HCT116 (cell line): Measurements from ENCODE around the gene LIN28A. TPM values are rescaled to one million over a fixed set of nuclear protein-coding genes. Genes with fewer than 3 reads are reported as not detected.

Experiments used
- ATAC-seq: fragments of 200-7000 bp; cut with Tn5 transposase; 2 replicates; pipeline ENCODE4 v1.9.1; 2020; ENCODE audit warnings: mild to moderate bottlenecking, moderate library complexity
- BruUV-seq: library from RNA; stranded (reverse); fragments of 400-500 nt; replicated peaks from 2 replicates; lab custom pipeline; 2021; lab: Mats Ljungman, UMichigan
- CTCF ChIA-PET: fragments of 300-600 bp; sonication (Branson Sonifier 250); formaldehyde crosslinking; loops from one replicate; lab custom pipeline; 2021; ENCODE audit warnings: antibody characterized with exemption; lab: Charles Lee
- POLR2A ChIA-PET: fragments of 300-600, 350-600 bp; sonication (Branson Sonifier 250); formaldehyde crosslinking; loops from one replicate; lab custom pipeline; 2021; ENCODE audit warnings: antibody characterized with exemption; lab: Charles Lee
- RAD21 ChIA-PET, 2 experiments: fragments of 300-600 bp; sonication (Branson Sonifier 250); formaldehyde crosslinking; loops; one replicate each; lab custom pipeline; 2023; ENCODE audit warnings: low total read pairs in 2 of 2; ENCODE audit not compliant: uncharacterized antibody in 2 of 2, unreplicated experiment in 2 of 2, low non-redundant PET in 1 of 2; lab: Charles Lee
- DNase-seq: peaks from one replicate; pipeline ENCODE4 v3.0.0-alpha.2; 2010; ENCODE audit warnings: low read depth, low spot score
- H2AFZ ChIP-seq: fragments of 200-600 bp; shearing (Covaris generic), sonication (generic); 2 replicates; pipeline ENCODE4 v1.6.1; 2017; ENCODE audit warnings: low read depth, mixed run types, mixed read lengths, antibody characterized with exemption, low read length; ENCODE audit not compliant: poor library complexity, severe bottlenecking
- H3K27ac ChIP-seq: 2 replicates; pipeline ENCODE4 v1.5.1; 2012; ENCODE audit warnings: low read depth, low read length
- H3K27me3 ChIP-seq: fragments of 200-600 bp; sonication (generic); 2 replicates; pipeline ENCODE4 v1.6.1; 2016; ENCODE audit warnings: mixed run types, low read length, mixed read lengths; ENCODE audit not compliant: insufficient read depth
- H3K36me3 ChIP-seq, 2 experiments: fragments of 200-500 bp in 1 of 2; fragments of 200-600 bp in 1 of 2; sonication (Bioruptor generic) in 1 of 2; sonication (generic) in 1 of 2; 2 replicates each; pipeline versions ENCODE4 v1.5.1 to v1.6.1; 2014 to 2016; ENCODE audit warnings: low read length in 2 of 2, inconsistent platforms in 1 of 2, mixed read lengths in 1 of 2, mixed run types in 1 of 2; ENCODE audit not compliant: insufficient read depth in 2 of 2, control insufficient read depth in 1 of 2
- H3K4me1 ChIP-seq, 2 experiments: fragments of 200-600 bp in 1 of 2; sonication (generic) in 1 of 2; 2 replicates each; pipeline versions ENCODE4 v1.5.1 to v1.6.1; 2012 to 2017; ENCODE audit warnings: low read length in 2 of 2, inconsistent platforms in 1 of 2, mild to moderate bottlenecking in 1 of 2, mixed read lengths in 1 of 2, mixed run types in 1 of 2, moderate library complexity in 1 of 2; ENCODE audit not compliant: insufficient read depth in 2 of 2, control insufficient read depth in 1 of 2
- H3K4me2 ChIP-seq: fragments of 200-600 bp; sonication (generic); 2 replicates; pipeline ENCODE4 v1.6.1; 2017; ENCODE audit warnings: mixed run types, low read length, mixed read lengths
- H3K4me3 ChIP-seq, 2 experiments: fragments of 200-600 bp in 1 of 2; sonication (generic) in 1 of 2; replicated peaks in 1 of 2; 2 replicates each; pipeline ENCODE4 v1.5.1; 2011 to 2016; ENCODE audit warnings: low read length in 2 of 2, control low read depth in 1 of 2, low read depth in 1 of 2, mild to moderate bottlenecking in 1 of 2, mixed read lengths in 1 of 2, mixed run types in 1 of 2
- H3K79me2 ChIP-seq: fragments of 200-600 bp; sonication (generic); 2 replicates; pipeline ENCODE4 v1.6.1; 2017; ENCODE audit warnings: mild to moderate bottlenecking, mixed run types, low read length, moderate library complexity, mixed read lengths; ENCODE audit not compliant: insufficient read depth
- H3K9ac ChIP-seq: fragments of 200-600 bp; sonication (generic); 2 replicates; pipeline ENCODE4 v1.6.1; 2016; ENCODE audit warnings: low read length, mixed read lengths
- H3K9me2 ChIP-seq: fragments of 200-600 bp; sonication (generic), shearing (Covaris generic); 2 replicates; pipeline ENCODE4 v1.6.1; 2017; ENCODE audit warnings: mixed run types, mild to moderate bottlenecking, moderate library complexity; ENCODE audit not compliant: insufficient read depth
- H3K9me3 ChIP-seq, 2 experiments: fragments of 200-500 bp in 1 of 2; fragments of 200-600 bp in 1 of 2; sonication (Bioruptor generic) in 1 of 2; sonication (generic) in 1 of 2; 2 replicates each; pipeline ENCODE4 v1.6.1; 2014 to 2017; ENCODE audit warnings: low read length in 2 of 2, mixed read lengths in 2 of 2, inconsistent platforms in 1 of 2, low read depth in 1 of 2, mild to moderate bottlenecking in 1 of 2, mixed run types in 1 of 2, moderate library complexity in 1 of 2; ENCODE audit not compliant: control insufficient read depth in 1 of 2, insufficient read depth in 1 of 2
- H4K20me1 ChIP-seq: fragments of 200-600 bp; sonication (generic), shearing (Covaris generic); 2 replicates; pipeline ENCODE4 v1.6.1; 2017; ENCODE audit warnings: mixed run types, mild to moderate bottlenecking, moderate library complexity; ENCODE audit not compliant: insufficient read depth
- CBX3 ChIP-seq: IDR thresholded peaks from 2 replicates; pipeline ENCODE4 v1.6.1; 2012; ENCODE audit warnings: low read depth
- CEBPB ChIP-seq: IDR thresholded peaks from 2 replicates; pipeline ENCODE4 v1.6.1; 2012; ENCODE audit warnings: low read depth
- ELF1 ChIP-seq: IDR thresholded peaks from 2 replicates; pipeline ENCODE4 v1.6.1; 2012; ENCODE audit warnings: low read depth, borderline replicate concordance
- EZH2phosphoT487 ChIP-seq: fragments of 200-600 bp; IDR thresholded peaks from 2 replicates; pipeline ENCODE4 v1.6.1; 2018; ENCODE audit warnings: antibody characterized with exemption, borderline replicate concordance
- FOSL1 ChIP-seq: IDR thresholded peaks from 2 replicates; pipeline ENCODE4 v1.6.1; 2012; ENCODE audit warnings: low read depth
- JUND ChIP-seq: IDR thresholded peaks from 2 replicates; pipeline ENCODE4 v1.6.1; 2012
- POLR2A ChIP-seq: IDR thresholded peaks from 2 replicates; pipeline ENCODE4 v1.7.0; 2011; ENCODE audit warnings: borderline replicate concordance; ENCODE audit not compliant: insufficient read depth, insufficient read length; ENCODE audit errors: extremely low read depth
- POLR2AphosphoS5 ChIP-seq: IDR thresholded peaks from 2 replicates; pipeline ENCODE4 v1.6.1; 2011; ENCODE audit warnings: mild to moderate bottlenecking, low read depth, low read length, moderate library complexity
- RAD21 ChIP-seq: IDR thresholded peaks from 2 replicates; pipeline ENCODE4 v1.6.1; 2012; ENCODE audit warnings: low read depth, mild to moderate bottlenecking
- SIN3A ChIP-seq: IDR thresholded peaks from 2 replicates; pipeline ENCODE4 v1.6.1; 2012; ENCODE audit warnings: low read depth
- SP1 ChIP-seq: IDR thresholded peaks from 2 replicates; pipeline ENCODE4 v1.6.1; 2012; ENCODE audit warnings: low read depth
- ZNF274 ChIP-seq: fragments of 200-500 bp; sonication (Bioruptor generic); IDR thresholded peaks from 2 replicates; pipeline ENCODE4 v1.6.1; 2014; ENCODE audit warnings: mild to moderate bottlenecking, low read depth, low read length, inconsistent platforms
- intact Hi-C: fragments of 100-400 bp; cut with micrococcal nuclease; formaldehyde crosslinking; loops from 2 replicates; pipeline ENCODE4 v1.10.0; 2022
- total RNA-seq: library from RNA; stranded (reverse); gene quantifications from one replicate; pipeline ENCODE4 v1.2.1, GENCODE V29; 2021; ENCODE audit not compliant: unreplicated experiment
- TF ChIP-seq, protein P1 (sequence below), 3 experiments: fragments of 200-600 bp in 1 of 3; sonication (generic) in 1 of 3; IDR thresholded peaks in 2 of 3; conservative IDR thresholded peaks in 1 of 3; 2 replicates each; pipeline ENCODE4 v1.5.1; 2012 to 2017; ENCODE audit warnings: low read depth in 2 of 3, low read length in 2 of 3, antibody characterized with exemption in 1 of 3, borderline replicate concordance in 1 of 3, control low read depth in 1 of 3, mild to moderate bottlenecking in 1 of 3, mixed read lengths in 1 of 3, mixed run types in 1 of 3, moderate library complexity in 1 of 3; ENCODE audit not compliant: insufficient read depth in 1 of 3
- TF ChIP-seq, protein P2 (sequence below): IDR thresholded peaks from 2 replicates; pipeline ENCODE4 v1.6.1; 2012
- TF ChIP-seq, protein P3 (sequence below): IDR thresholded peaks from 2 replicates; pipeline ENCODE4 v1.6.1; 2012

LIN28A gene
- total RNA-seq, 1 experiment from 2014 or later = 1.4 TPM

DNA sequence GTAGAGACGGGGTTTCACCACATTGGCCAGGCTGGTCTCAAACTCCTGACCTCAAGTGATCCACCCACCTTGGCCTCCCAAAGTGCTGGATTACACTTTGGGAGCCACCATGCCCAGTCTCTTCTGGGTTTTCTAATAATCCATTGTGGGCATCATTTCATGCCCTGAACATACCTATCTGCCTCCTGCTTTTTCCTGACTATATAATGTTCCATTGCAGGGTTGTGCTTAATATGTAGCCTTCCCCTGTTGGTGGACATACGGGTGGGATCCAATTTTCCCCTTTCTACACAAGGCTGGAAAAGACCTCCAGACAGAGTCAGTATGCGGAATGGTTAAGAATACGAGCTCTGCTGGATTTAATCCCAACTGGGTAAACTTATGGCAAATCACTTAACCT, 34.6 kb upstream of the LIN28A start:
- no peaks in the 10 kb centered on the region for H3K36me3 ChIP-seq
- DNase-seq = no peak
- ATAC-seq = no peak
- peaks cover 18 to 25% of the 10 kb centered on the region in 2 experiments for H3K4me1 ChIP-seq
- ChIA-PET RAD21 (no interaction called here), POLR2A (no interaction called here), CTCF (interaction anchor here (3.3 kb wide), 1 partner anchor 12 kb away, joined by 18 read pairs; no protein-coding TSS in a partner anchor)
- no peaks in the 10 kb centered on the region for H3K27me3 ChIP-seq
- H3K27ac ChIP-seq = no peak overlapping the region
- H3K9me2 ChIP-seq = no peaks in the 10 kb centered on the region
- no peaks in the 10 kb centered on the region for H3K79me2 ChIP-seq
- H4K20me1 ChIP-seq = no peaks in the 10 kb centered on the region
- peaks cover 0 to 2% of the 10 kb centered on the region in 2 experiments; a peak in 1 of 4 replicates for H3K9me3 ChIP-seq
- H3K9ac ChIP-seq = no peak overlapping the region
- no peak overlapping the region for H3K4me2 ChIP-seq
- no peak overlapping the region for H2AFZ ChIP-seq
- TF ChIP-seq RAD21 (no peak), ELF1 (no peak), ZNF274 (no peak), POLR2AphosphoS5 (no peak), EZH2phosphoT487 (no peak)
- intact Hi-C loops = no loop called here
- H3K4me3 ChIP-seq = no peak overlapping the region
- BruUV-seq = no TSS peak

DNA sequence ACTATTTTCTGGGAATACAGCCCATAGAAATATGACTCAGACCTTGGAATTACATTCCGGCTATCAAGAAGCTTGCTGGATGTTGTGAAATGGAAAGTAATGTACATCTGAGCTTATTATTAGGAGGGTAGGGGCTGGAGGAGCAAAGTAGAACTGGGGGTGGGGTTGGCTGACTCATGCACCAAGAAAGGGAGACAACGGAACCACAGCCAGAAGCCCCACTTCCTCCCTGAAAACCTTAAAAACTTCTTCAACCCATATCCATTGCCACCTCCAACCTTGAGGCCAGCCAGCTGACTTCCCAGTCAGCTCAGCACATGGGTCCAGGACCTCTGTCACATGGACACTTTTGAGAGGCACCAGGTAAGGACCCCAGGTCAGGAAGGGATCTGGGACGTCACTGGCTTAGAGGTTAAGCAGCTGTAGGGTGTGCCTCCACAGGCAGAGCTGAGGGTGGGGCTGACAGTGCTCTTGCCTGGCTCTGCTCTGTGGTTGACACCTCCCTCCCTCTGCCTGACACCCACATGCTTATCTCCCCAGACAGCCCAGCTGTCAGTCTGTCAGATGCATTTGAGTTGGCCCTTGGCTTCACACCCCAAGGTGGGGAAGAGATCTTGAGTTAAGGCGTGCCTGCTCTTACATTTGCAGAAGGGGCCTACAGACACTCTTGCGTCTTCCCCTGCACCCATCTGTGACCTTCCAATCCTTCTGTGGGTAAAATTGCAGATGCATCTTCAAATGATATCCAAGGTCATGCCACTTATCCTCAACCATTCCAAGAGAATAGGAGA, 32.3 kb upstream of the LIN28A start:
- Histone ChIP-seq H3K27me3 (no peaks in the 10 kb centered on the region), H3K4me1 (peaks cover 18 to 25% of the 10 kb centered on the region in 2 experiments), H3K27ac (peak overlapping the region; percentile 30; the same call in 1 of the 2 replicates), H3K9me3 (no peaks in the 10 kb centered on the region), H4K20me1 (no peaks in the 10 kb centered on the region), H3K4me2 (peak overlapping the region; percentile 57), H2AFZ (peak overlapping the region; percentile 55), H3K9me2 (no peaks in the 10 kb centered on the region), H3K4me3 (peak overlapping the region in 1 of 2 experiments; percentile 2; a peak in 1 of 4 replicates), H3K36me3 (no peaks in the 10 kb centered on the region), H3K9ac (no peak overlapping the region), H3K79me2 (no peaks in the 10 kb centered on the region)
- TF ChIP-seq CBX3 (0 out of 2 replicates have a peak, but pooled peaks have one; percentile 47), SIN3A (0 out of 2 replicates have a peak, but pooled peaks have one; percentile 53), FOSL1 (peak; percentile 75; the same call in 1 of the 2 replicates), CEBPB (peak; percentile 92), POLR2A (no peak), SP1 (peak; percentile 21), JUND (peak; percentile 70)
- TF ChIP-seq, protein P1, sequence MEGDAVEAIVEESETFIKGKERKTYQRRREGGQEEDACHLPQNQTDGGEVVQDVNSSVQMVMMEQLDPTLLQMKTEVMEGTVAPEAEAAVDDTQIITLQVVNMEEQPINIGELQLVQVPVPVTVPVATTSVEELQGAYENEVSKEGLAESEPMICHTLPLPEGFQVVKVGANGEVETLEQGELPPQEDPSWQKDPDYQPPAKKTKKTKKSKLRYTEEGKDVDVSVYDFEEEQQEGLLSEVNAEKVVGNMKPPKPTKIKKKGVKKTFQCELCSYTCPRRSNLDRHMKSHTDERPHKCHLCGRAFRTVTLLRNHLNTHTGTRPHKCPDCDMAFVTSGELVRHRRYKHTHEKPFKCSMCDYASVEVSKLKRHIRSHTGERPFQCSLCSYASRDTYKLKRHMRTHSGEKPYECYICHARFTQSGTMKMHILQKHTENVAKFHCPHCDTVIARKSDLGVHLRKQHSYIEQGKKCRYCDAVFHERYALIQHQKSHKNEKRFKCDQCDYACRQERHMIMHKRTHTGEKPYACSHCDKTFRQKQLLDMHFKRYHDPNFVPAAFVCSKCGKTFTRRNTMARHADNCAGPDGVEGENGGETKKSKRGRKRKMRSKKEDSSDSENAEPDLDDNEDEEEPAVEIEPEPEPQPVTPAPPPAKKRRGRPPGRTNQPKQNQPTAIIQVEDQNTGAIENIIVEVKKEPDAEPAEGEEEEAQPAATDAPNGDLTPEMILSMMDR (IDR thresholded peaks at IDR 0.05 in 2 of 3, conservative IDR thresholded peaks at IDR 0.05 in 1 of 3; ENCODE audit: borderline replicate concordance in 1 of 3, insufficient read depth in 1 of 3, low read depth in 2 of 3, low read length in 2 of 3) = no peak
- TF ChIP-seq, protein P2, sequence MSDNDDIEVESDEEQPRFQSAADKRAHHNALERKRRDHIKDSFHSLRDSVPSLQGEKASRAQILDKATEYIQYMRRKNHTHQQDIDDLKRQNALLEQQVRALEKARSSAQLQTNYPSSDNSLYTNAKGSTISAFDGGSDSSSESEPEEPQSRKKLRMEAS = peak; percentile 80
- TF ChIP-seq, protein P3, sequence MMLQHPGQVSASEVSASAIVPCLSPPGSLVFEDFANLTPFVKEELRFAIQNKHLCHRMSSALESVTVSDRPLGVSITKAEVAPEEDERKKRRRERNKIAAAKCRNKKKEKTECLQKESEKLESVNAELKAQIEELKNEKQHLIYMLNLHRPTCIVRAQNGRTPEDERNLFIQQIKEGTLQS = no peak
- no TSS peak for BruUV-seq
- DNase-seq (no peak), ATAC-seq (peak; percentile 88)
- ChIA-PET POLR2A (interaction anchor here (0.8 to 2.2 kb wide), 7 partner anchors 9 to 99 kb away, joined by 3 to 6 read pairs (median 5); partner anchors contain the start of genes CRYBG2 and SH3BGRL3), CTCF (interaction anchor here (0.8 to 3.3 kb wide), 9 partner anchors 13 to 144 kb away, joined by 3 to 18 read pairs (median 3); partner anchors contain the start of genes CEP85 and SH3BGRL3), RAD21 (interaction anchor here in 1 of 2 experiments (0.6 to 0.9 kb wide), 2 partner anchors 12 to 39 kb away, joined by 3 to 6 read pairs; no protein-coding TSS in a partner anchor)
- intact Hi-C loops = no loop called here
